B cell (primary cell): ENCODE data around the gene LHPP. TPM values are rescaled to one million over a fixed set of nuclear protein-coding genes. Genes with fewer than 3 reads are reported as not detected.

Source experiments
- ATAC-seq: fragments of 200-7000 bp; cut with Tn5 transposase; one replicate; pipeline ENCODE4 v1.10.0; 2021; ENCODE audit warnings: low read depth, mild to moderate bottlenecking, moderate number of reproducible peaks, moderate library complexity
- CTCF ChIA-PET: fragments of 350-600 bp; sonication (Branson Sonifier 250); formaldehyde crosslinking; loops from one replicate; lab custom pipeline; 2021; ENCODE audit warnings: antibody characterized with exemption, inconsistent platforms; lab: Charles Lee
- POLR2A ChIA-PET: fragments of 350-600 bp; sonication (Branson Sonifier 250); formaldehyde crosslinking; loops from one replicate; lab custom pipeline; 2021; ENCODE audit warnings: antibody characterized with exemption; lab: Charles Lee
- DNase-seq: peaks from one replicate; pipeline ENCODE4 v3.0.0; 2013
- H2AFZ ChIP-seq: 2 replicates; pipeline ENCODE4 v1.6.1; 2012; ENCODE audit warnings: mild to moderate bottlenecking, low read depth, low read length; ENCODE audit not compliant: insufficient read depth, poor library complexity, severe bottlenecking
- H3K27ac ChIP-seq, 2 donors: 1 replicate in 1 of 2; 2 replicates in 1 of 2; pipeline ENCODE4 v1.5.1; 2012 to 2013; ENCODE audit warnings: low read length in 2 of 2, mild to moderate bottlenecking in 2 of 2, moderate library complexity in 1 of 2
- H3K27me3 ChIP-seq, 4 experiments: fragments of 200-600 bp in 1 of 4; sonication (generic) in 1 of 4; replicated peaks in 1 of 4; 1 replicate in 2 of 4; 2 replicates in 2 of 4; pipeline versions ENCODE4 v1.6.1 to v1.7.0; 2013 to 2016; ENCODE audit warnings: low read length in 3 of 4, mild to moderate bottlenecking in 2 of 4, mixed read lengths in 1 of 4, moderate library complexity in 1 of 4; ENCODE audit not compliant: insufficient read depth in 4 of 4, control insufficient read depth in 3 of 4; ENCODE audit errors: control extremely low read depth in 1 of 4
- H3K36me3 ChIP-seq, 2 experiments: replicated peaks in 1 of 2; 1 replicate in 1 of 2; 2 replicates in 1 of 2; pipeline versions ENCODE4 v1.6.1 to v1.7.1; 2013; ENCODE audit warnings: low read length in 1 of 2; ENCODE audit not compliant: insufficient read depth in 2 of 2, control insufficient read depth in 1 of 2; ENCODE audit errors: control extremely low read depth in 1 of 2, extremely low read depth in 1 of 2
- H3K4me1 ChIP-seq, 2 donors: fragments of 200-600 bp in 1 of 2; sonication (generic) in 1 of 2; 1 replicate in 1 of 2; 2 replicates in 1 of 2; pipeline versions ENCODE4 v1.5.1 to v1.6.1; 2013 to 2017; ENCODE audit warnings: low read length in 2 of 2; ENCODE audit not compliant: control insufficient read depth in 2 of 2, insufficient read depth in 2 of 2
- H3K4me2 ChIP-seq: replicated peaks from 2 replicates; pipeline ENCODE3; 2012; ENCODE audit warnings: mild to moderate bottlenecking, low read depth, low read length; ENCODE audit not compliant: poor library complexity, severe bottlenecking
- H3K4me3 ChIP-seq, 5 experiments: fragments of 200-600 bp in 1 of 5; sonication (generic) in 1 of 5; 1 replicate in 3 of 5; 2 replicates in 2 of 5; pipeline versions ENCODE4 v1.5.1 to v1.7.0; 2011 to 2016; ENCODE audit warnings: low read length in 4 of 5, mild to moderate bottlenecking in 4 of 5, low read depth in 2 of 5, control low read depth in 1 of 5, moderate library complexity in 1 of 5; ENCODE audit not compliant: insufficient read depth in 1 of 5; ENCODE audit errors: control extremely low read depth in 1 of 5, extremely low read depth in 1 of 5
- H3K79me2 ChIP-seq: fragments of 200-600 bp; sonication (generic); one replicate; pipeline ENCODE4 v1.6.0; 2016; ENCODE audit warnings: low read length; ENCODE audit not compliant: control insufficient read depth, insufficient read depth
- H3K9ac ChIP-seq: fragments of 200-600 bp; sonication (generic); 2 replicates; pipeline ENCODE4 v1.6.1; 2017; ENCODE audit warnings: mild to moderate bottlenecking, low read length, moderate library complexity
- H3K9me3 ChIP-seq, 3 donors: one replicate each; pipeline versions ENCODE4 v1.6.1 to v1.7.1; 2013; ENCODE audit warnings: low read length in 2 of 3; ENCODE audit not compliant: control insufficient read depth in 2 of 3, insufficient read depth in 1 of 3; ENCODE audit errors: control extremely low read depth in 1 of 3
- H4K20me1 ChIP-seq: 2 replicates; pipeline ENCODE4 v1.6.0; 2012; ENCODE audit warnings: mild to moderate bottlenecking, low read length; ENCODE audit not compliant: insufficient read depth, control insufficient read depth, poor library complexity, severe bottlenecking
- H3K27ac Mint-ChIP-seq: one replicate; pipeline ENCODE4 v1.8.0; 2021; ENCODE audit warnings: mixed read lengths
- H3K27me3 Mint-ChIP-seq: one replicate; pipeline ENCODE4 v1.8.0; 2021; ENCODE audit warnings: mixed read lengths
- H3K4me1 Mint-ChIP-seq: one replicate; pipeline ENCODE4 v1.8.0; 2021; ENCODE audit warnings: mixed read lengths
- H3K4me3 Mint-ChIP-seq: one replicate; pipeline ENCODE4 v1.8.0; 2021; ENCODE audit warnings: mixed read lengths
- H3K9me3 Mint-ChIP-seq: one replicate; pipeline ENCODE4 v1.8.0; 2022; ENCODE audit warnings: mixed read lengths; ENCODE audit not compliant: insufficient read depth
- EZH2 ChIP-seq: IDR thresholded peaks from 2 replicates; pipeline ENCODE4 v1.6.1; 2012; ENCODE audit warnings: borderline replicate concordance, low read depth, mild to moderate bottlenecking, moderate library complexity, low read length; ENCODE audit not compliant: insufficient read depth, poor library complexity, severe bottlenecking
- WGBS: methylation state at CpG from one replicate; pipeline ENCODE4 v1.1.5; 2013; ENCODE audit warnings: missing lambda C conversion rate; ENCODE audit not compliant: insufficient coverage; 5-methylcytosine and 5-hydroxymethylcytosine counted together
- intact Hi-C: fragments of 100-400 bp; cut with micrococcal nuclease; formaldehyde crosslinking; loops from one replicate; pipeline ENCODE4 v1.10.0; 2022
- polyA plus RNA-seq: library from polyadenylated mRNA; depleted of rRNA; stranded (reverse); fragments of >200 nt; gene quantifications from 2 replicates; pipeline ENCODE4 v1.2.3, GENCODE V29; 2012
- total RNA-seq, 2 donors: library from RNA; stranded (reverse); fragments of 120-200 nt in 1 of 2; gene quantifications; 1 replicate in 1 of 2; 2 replicates in 1 of 2; pipeline versions ENCODE4 v1.2.3 to v1.2.4, GENCODE V29; 2013 to 2022
- TF ChIP-seq, protein P1 (sequence below): fragments of 200-600 bp; IDR thresholded peaks from one replicate; pipeline ENCODE4 v1.8.0; 2022; ENCODE audit warnings: antibody characterized with exemption, mild to moderate bottlenecking

LHPP gene
- total and polyA plus RNA-seq, 2 donors (not counting 1 experiment from before 2014, with no cell fraction given) = 60.2 to 83.5 TPM

DNA sequence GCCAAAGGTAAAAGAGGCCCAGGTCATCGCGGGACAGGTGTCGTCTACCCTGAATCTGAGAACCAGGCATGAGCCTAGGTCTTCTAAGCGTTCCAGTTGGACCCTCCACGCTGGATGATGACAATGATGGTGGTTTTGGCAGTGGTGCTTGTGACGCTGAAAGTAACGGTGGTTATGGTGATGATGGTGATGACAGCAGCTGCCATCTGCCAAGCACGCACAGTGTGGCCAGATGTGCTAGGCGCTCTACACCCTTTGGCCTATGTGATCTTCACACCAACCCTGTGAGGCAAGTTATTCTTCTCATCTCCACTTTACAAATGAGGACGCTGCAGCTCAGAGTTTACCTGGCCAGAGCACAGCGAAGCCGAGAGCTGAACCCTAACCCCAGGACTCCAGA, 188.6 kb downstream of the LHPP start:
- H3K4me1 Mint-ChIP-seq = peaks cover 96% of the 10 kb centered on the region
- Histone ChIP-seq H3K79me2 (peaks cover 100% of the 10 kb centered on the region), H3K4me2 (peak overlapping the region; percentile 73), H4K20me1 (peaks cover 59% of the 10 kb centered on the region), H3K9me3 (no peaks in the 10 kb centered on the region), H2AFZ (no peak overlapping the region), H3K4me3 (no peak overlapping the region), H3K9ac (peak overlapping the region; percentile 29), H3K27ac (peak overlapping the region; percentile 57 to 92), H3K4me1 (peaks cover 96 to 100% of the 10 kb centered on the region in 2 donors), H3K36me3 (peaks cover 0 to 65% of the 10 kb centered on the region in 2 experiments), H3K27me3 (no peaks in the 10 kb centered on the region)
- CTCF ChIA-PET = interaction anchor here (1.4 to 8.3 kb wide), 8 partner anchors 9 to 119 kb away, joined by 3 to 58 read pairs (median 12); no protein-coding TSS in a partner anchor
- no peak for TF ChIP-seq EZH2
- TF ChIP-seq, protein P1, sequence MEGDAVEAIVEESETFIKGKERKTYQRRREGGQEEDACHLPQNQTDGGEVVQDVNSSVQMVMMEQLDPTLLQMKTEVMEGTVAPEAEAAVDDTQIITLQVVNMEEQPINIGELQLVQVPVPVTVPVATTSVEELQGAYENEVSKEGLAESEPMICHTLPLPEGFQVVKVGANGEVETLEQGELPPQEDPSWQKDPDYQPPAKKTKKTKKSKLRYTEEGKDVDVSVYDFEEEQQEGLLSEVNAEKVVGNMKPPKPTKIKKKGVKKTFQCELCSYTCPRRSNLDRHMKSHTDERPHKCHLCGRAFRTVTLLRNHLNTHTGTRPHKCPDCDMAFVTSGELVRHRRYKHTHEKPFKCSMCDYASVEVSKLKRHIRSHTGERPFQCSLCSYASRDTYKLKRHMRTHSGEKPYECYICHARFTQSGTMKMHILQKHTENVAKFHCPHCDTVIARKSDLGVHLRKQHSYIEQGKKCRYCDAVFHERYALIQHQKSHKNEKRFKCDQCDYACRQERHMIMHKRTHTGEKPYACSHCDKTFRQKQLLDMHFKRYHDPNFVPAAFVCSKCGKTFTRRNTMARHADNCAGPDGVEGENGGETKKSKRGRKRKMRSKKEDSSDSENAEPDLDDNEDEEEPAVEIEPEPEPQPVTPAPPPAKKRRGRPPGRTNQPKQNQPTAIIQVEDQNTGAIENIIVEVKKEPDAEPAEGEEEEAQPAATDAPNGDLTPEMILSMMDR = no peak
- no peaks in the 10 kb centered on the region for H3K27me3 Mint-ChIP-seq
- DNase-seq = no peak
- 95% methylated on average over 8 of the region's 12 CpGs for WGBS
- no peaks in the 10 kb centered on the region for H3K9me3 Mint-ChIP-seq
- POLR2A ChIA-PET = interaction anchor here (1.0 kb wide), 2 partner anchors 12 to 29 kb away, joined by 3 to 4 read pairs; no protein-coding TSS in a partner anchor
- intact Hi-C loops = no loop called here
- peak overlapping the region; percentile 59 for H3K4me3 Mint-ChIP-seq
- no peak for ATAC-seq
- peak overlapping the region; percentile 92 for H3K27ac Mint-ChIP-seq

DNA sequence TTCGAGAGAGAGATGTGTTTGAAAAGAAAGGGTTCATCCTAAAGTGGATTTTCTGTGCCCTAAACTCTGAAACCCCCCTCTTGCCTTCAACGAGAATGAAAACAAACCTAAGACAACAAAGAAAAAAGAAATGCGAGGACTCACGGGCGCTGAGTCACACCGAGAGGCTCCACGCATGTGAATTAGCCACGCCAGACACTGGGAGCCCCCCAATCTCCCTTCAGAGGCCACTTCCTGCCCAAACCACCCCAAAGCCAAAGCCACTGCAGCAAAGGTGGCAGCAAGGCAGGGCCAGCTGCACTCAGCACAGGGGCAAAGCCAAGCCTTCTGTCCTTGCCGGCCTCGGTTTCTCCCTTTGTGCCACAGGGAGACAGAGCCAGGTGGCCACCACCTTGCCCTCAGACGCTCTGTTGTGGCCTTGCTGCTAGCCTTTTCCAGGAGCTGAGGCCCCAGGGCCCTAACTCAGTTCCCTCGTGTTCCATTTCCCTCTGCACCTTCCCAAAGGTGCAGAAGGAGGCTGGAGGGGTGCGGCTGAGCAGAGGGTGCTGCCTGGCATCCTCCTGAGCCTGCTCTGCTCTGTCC, 189.3 kb downstream of the LHPP start:
- Mint-ChIP-seq H3K27ac (peak overlapping the region; percentile 92), H3K4me3 (peak overlapping the region; percentile 59), H3K9me3 (no peaks in the 10 kb centered on the region), H3K4me1 (peaks cover 96% of the 10 kb centered on the region), H3K27me3 (no peaks in the 10 kb centered on the region)
- Histone ChIP-seq H3K4me1 (peaks cover 96 to 100% of the 10 kb centered on the region in 2 donors), H4K20me1 (peaks cover 60% of the 10 kb centered on the region), H3K4me2 (peak overlapping the region; percentile 73), H3K9ac (peak overlapping the region; percentile 29), H3K9me3 (no peaks in the 10 kb centered on the region), H2AFZ (no peak overlapping the region), H3K79me2 (peaks cover 100% of the 10 kb centered on the region), H3K27ac (peak overlapping the region; percentile 57 to 92), H3K4me3 (no peak overlapping the region), H3K27me3 (no peaks in the 10 kb centered on the region), H3K36me3 (peaks cover 0 to 65% of the 10 kb centered on the region in 2 experiments)
- WGBS = 26% methylated on average over 12 of the region's 13 CpGs
- intact Hi-C loops = no loop called here
- ChIA-PET POLR2A (no interaction called here), CTCF (interaction anchor here (0.8 to 8.3 kb wide), 9 partner anchors 9 to 120 kb away, joined by 3 to 58 read pairs (median 7); no protein-coding TSS in a partner anchor)
- no peak for TF ChIP-seq EZH2
- TF ChIP-seq, protein P1 = no peak
- no peak for DNase-seq
- peak; percentile 22 for ATAC-seq
